Tibial artery (tissue), 4 donors: ENCODE measurements around the gene LEMD2.

Source experiments
- DNase-seq, 2 donors: peaks; one replicate each; pipeline ENCODE4 v3.0.0-alpha.2; 2019
- H3K27ac ChIP-seq, 2 donors: fragments of 200-600 bp; sonication (generic) in 1 of 2; 1 replicate in 1 of 2; 2 replicates in 1 of 2; pipeline ENCODE4 v1.5.1; 2018 to 2019; ENCODE audit warnings: mild to moderate bottlenecking in 1 of 2
- H3K27me3 ChIP-seq, 2 donors: fragments of 200-600 bp; sonication (generic) in 1 of 2; one replicate each; pipeline versions ENCODE4 v1.5.1 to v1.6.0; 2016 to 2019
- H3K36me3 ChIP-seq, 3 donors: fragments of 200-600 bp; sonication (generic) in 2 of 3; one replicate each; pipeline ENCODE4 v1.5.1; 2016 to 2019; ENCODE audit warnings: mild to moderate bottlenecking in 2 of 3
- H3K4me1 ChIP-seq, 4 donors: fragments of 200-600 bp; sonication (generic) in 2 of 4; 1 replicate in 3 of 4; 2 replicates in 1 of 4; pipeline ENCODE4 v1.5.1; 2016 to 2019
- H3K4me3 ChIP-seq, 2 donors: fragments of 200-600 bp; sonication (generic) in 1 of 2; 1 replicate in 1 of 2; 2 replicates in 1 of 2; pipeline ENCODE4 v1.5.1; 2018 to 2019; ENCODE audit warnings: mild to moderate bottlenecking in 2 of 2
- H3K9me3 ChIP-seq, 3 donors: fragments of 200-600 bp; sonication (generic) in 1 of 3; one replicate each; pipeline ENCODE4 v1.5.1; 2016 to 2019
- intact Hi-C: fragments of 100-400 bp; cut with DNase I; formaldehyde crosslinking; loops from one replicate; pipeline ENCODE4 v1.15.0; 2023; ENCODE audit warnings: low total_unique reads
- TF ChIP-seq, protein P1 (sequence below), 2 experiments: fragments of 200-600 bp in 1 of 2; fragments of 450-650 bp in 1 of 2; IDR thresholded peaks; one replicate each; pipeline ENCODE4 v1.5.1; 2017 to 2019; ENCODE audit warnings: antibody characterized with exemption in 2 of 2, mild to moderate bottlenecking in 1 of 2, moderate library complexity in 1 of 2

LEMD2 gene

GRCh38 chr6:33827546-33828451, 38.9 kb upstream of the LEMD2 start:
- TF ChIP-seq, protein P1, sequence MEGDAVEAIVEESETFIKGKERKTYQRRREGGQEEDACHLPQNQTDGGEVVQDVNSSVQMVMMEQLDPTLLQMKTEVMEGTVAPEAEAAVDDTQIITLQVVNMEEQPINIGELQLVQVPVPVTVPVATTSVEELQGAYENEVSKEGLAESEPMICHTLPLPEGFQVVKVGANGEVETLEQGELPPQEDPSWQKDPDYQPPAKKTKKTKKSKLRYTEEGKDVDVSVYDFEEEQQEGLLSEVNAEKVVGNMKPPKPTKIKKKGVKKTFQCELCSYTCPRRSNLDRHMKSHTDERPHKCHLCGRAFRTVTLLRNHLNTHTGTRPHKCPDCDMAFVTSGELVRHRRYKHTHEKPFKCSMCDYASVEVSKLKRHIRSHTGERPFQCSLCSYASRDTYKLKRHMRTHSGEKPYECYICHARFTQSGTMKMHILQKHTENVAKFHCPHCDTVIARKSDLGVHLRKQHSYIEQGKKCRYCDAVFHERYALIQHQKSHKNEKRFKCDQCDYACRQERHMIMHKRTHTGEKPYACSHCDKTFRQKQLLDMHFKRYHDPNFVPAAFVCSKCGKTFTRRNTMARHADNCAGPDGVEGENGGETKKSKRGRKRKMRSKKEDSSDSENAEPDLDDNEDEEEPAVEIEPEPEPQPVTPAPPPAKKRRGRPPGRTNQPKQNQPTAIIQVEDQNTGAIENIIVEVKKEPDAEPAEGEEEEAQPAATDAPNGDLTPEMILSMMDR (IDR thresholded peaks at IDR 0.05) = no peak
- intact Hi-C loops = no loop called here
- Histone ChIP-seq H3K27me3 (peaks cover 0 to 53% of the 10 kb centered on the region in 2 donors), H3K4me1 (peaks cover 0 to 17% (median 0%) of the 10 kb centered on the region in 4 donors), H3K36me3 (no peaks in the 10 kb centered on the region), H3K9me3 (no peaks in the 10 kb centered on the region), H3K4me3 (no peak overlapping the region), H3K27ac (no peak overlapping the region)
- no peak for DNase-seq

DNA sequence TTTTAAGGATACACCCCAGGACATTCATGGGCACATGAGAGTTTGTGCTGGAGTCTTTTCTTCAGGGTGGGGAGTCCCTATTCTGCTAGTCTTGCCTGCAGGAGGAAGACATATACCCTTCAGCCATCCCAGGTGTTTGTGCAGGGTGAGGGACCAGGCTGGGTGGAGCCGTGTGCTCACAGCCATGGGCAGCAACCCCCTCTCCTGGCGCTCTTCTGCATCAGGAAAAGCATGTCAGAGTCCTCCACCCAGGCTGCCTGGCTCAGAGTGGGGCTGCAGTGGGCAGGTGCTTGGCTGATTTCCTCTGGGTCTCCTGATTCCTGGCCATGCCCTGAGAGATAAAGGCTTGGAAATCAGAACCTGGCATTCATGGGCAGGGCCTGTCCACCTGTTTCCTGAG, 37.6 kb upstream of the LEMD2 start:
- H3K9me3 ChIP-seq = no peaks in the 10 kb centered on the region
- no peak overlapping the region for H3K27ac ChIP-seq
- peaks cover 0 to 60% of the 10 kb centered on the region in 2 donors for H3K27me3 ChIP-seq
- TF ChIP-seq, protein P1 (IDR thresholded peaks at IDR 0.05) = no peak
- no peak overlapping the region for H3K4me3 ChIP-seq
- H3K4me1 ChIP-seq = peaks cover 0 to 17% (median 0%) of the 10 kb centered on the region in 4 donors
- DNase-seq = no peak
- intact Hi-C loops = no loop called here
- H3K36me3 ChIP-seq = no peaks in the 10 kb centered on the region

DNA sequence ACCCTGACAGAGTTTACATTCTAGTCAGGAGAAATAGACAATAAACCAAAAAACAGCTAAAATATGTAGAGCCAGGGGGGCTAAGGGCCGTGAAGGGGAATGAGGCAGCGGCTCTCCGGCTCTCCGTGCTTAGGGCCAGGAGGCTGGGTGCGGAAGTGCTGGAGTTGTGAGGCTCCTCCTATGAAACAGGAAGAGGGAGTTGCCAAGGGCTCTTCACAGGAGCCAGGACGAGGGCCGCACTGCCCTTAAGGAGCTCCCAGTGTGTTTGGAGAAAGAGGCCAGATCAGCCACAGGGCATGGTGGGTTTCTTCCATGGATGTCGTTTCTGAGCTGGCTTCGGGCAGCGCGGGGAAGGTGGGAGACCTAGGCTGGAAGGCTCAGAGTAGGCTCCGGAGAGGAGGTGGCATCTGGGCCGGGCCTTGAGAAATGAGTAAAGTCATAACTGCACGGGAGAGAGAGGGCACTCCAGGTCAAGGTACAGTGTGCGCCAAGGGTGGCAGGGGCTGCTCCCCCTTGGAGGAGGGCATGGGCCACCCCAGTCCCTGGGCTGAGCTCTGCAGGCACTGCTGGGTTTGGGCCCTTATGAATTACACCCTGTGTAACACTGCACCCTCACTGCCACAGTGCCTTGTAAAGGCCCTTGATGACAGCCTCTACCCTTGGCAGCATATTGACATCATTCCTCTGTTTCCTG, 35.7 kb upstream of the LEMD2 start:
- TF ChIP-seq, protein P1 (IDR thresholded peaks at IDR 0.05) = no peak
- no peak overlapping the region for H3K27ac ChIP-seq
- H3K4me3 ChIP-seq = no peak overlapping the region
- peaks cover 0 to 17% (median 0%) of the 10 kb centered on the region in 4 donors for H3K4me1 ChIP-seq
- DNase-seq = no peak
- intact Hi-C loops = no loop called here
- no peaks in the 10 kb centered on the region for H3K36me3 ChIP-seq
- H3K9me3 ChIP-seq = no peaks in the 10 kb centered on the region
- H3K27me3 ChIP-seq = peaks cover 0 to 52% of the 10 kb centered on the region in 2 donors

GRCh38 chr6:33823806-33824205, 34.9 kb upstream of the LEMD2 start:
- peaks cover 0 to 55% of the 10 kb centered on the region in 2 donors for H3K27me3 ChIP-seq
- H3K27ac ChIP-seq = no peak overlapping the region
- H3K4me3 ChIP-seq = no peak overlapping the region
- H3K9me3 ChIP-seq = no peaks in the 10 kb centered on the region
- no peaks in the 10 kb centered on the region for H3K36me3 ChIP-seq
- TF ChIP-seq, protein P1 (IDR thresholded peaks at IDR 0.05) = no peak
- intact Hi-C loops = no loop called here
- peaks cover 0 to 10% (median 0%) of the 10 kb centered on the region in 4 donors for H3K4me1 ChIP-seq
- DNase-seq = no peak

- no peaks in the 10 kb centered on the region for H3K9me3 ChIP-seq
- H3K27me3 ChIP-seq = peaks cover 0 to 59% of the 10 kb centered on the region in 2 donors
- no peak overlapping the region for H3K4me3 ChIP-seq
- no peaks in the 10 kb centered on the region for H3K36me3 ChIP-seq
- no peak for DNase-seq
- H3K4me1 ChIP-seq = peaks cover 0 to 4% (median 0%) of the 10 kb centered on the region in 4 donors
- intact Hi-C loops = no loop called here
- TF ChIP-seq, protein P1 (IDR thresholded peaks at IDR 0.05) = no peak
- H3K27ac ChIP-seq = no peak overlapping the region
Measured at GRCh38 chr6:33822575-33823395, 33.9 kb upstream of the LEMD2 start.
